ENCODE results near the gene MICU1.

Gene MICU1

GRCh38 chr10:72344932-72345331 is 280.9 kb downstream of the MICU1 start:
- TF ChIP-seq, protein P1, sequence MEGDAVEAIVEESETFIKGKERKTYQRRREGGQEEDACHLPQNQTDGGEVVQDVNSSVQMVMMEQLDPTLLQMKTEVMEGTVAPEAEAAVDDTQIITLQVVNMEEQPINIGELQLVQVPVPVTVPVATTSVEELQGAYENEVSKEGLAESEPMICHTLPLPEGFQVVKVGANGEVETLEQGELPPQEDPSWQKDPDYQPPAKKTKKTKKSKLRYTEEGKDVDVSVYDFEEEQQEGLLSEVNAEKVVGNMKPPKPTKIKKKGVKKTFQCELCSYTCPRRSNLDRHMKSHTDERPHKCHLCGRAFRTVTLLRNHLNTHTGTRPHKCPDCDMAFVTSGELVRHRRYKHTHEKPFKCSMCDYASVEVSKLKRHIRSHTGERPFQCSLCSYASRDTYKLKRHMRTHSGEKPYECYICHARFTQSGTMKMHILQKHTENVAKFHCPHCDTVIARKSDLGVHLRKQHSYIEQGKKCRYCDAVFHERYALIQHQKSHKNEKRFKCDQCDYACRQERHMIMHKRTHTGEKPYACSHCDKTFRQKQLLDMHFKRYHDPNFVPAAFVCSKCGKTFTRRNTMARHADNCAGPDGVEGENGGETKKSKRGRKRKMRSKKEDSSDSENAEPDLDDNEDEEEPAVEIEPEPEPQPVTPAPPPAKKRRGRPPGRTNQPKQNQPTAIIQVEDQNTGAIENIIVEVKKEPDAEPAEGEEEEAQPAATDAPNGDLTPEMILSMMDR (IDR thresholded peaks at IDR 0.05; ENCODE audit: poor library complexity, severe bottlenecking), result no peak
- no peak overlapping the region for H3K27ac ChIP-seq (ENCODE audit: poor library complexity, severe bottlenecking)
- DNase-seq (ENCODE audit: low spot score), result no peak
- no peak overlapping the region for H3K4me3 ChIP-seq (ENCODE audit: severe bottlenecking)
- no peak for ATAC-seq (ENCODE audit: low read depth)
- no peaks in the 10 kb centered on the region for H3K9me3 ChIP-seq (ENCODE audit: severe bottlenecking)
- H3K36me3 ChIP-seq (ENCODE audit: low read depth), result peaks cover 45% of the 10 kb centered on the region
- no peaks in the 10 kb centered on the region for H3K27me3 ChIP-seq (ENCODE audit: insufficient read depth, poor library complexity, severe bottlenecking)
- H3K4me1 ChIP-seq (ENCODE audit: insufficient read depth, poor library complexity, severe bottlenecking), result no peaks in the 10 kb centered on the region

DNA sequence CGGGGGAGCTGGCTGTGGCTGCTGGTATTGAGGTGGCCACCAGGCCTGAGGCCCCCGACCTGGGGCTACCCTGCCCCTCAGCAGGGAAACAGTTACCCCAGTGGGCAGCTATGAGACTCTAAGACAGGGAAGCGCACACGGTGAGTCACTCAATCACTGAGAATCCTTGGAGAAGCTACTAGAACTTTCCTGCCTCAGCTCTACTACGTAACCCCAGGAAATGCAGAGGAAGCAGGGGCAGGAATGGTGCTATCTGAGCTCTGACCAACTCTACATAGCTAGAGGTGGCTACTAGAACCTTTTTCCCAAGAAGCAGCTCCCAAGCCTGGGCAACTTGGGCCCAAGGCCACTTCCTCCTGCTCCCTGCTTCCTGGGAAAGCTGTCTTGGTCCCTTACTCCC is 283.0 kb downstream of the MICU1 start:
- H3K36me3 ChIP-seq (ENCODE audit: low read depth), result peaks cover 40% of the 10 kb centered on the region
- no peaks in the 10 kb centered on the region for H3K27me3 ChIP-seq (ENCODE audit: insufficient read depth, poor library complexity, severe bottlenecking)
- TF ChIP-seq, protein P1 (IDR thresholded peaks at IDR 0.05; ENCODE audit: poor library complexity, severe bottlenecking), result no peak
- no peaks in the 10 kb centered on the region for H3K9me3 ChIP-seq (ENCODE audit: severe bottlenecking)
- H3K4me1 ChIP-seq (ENCODE audit: insufficient read depth, poor library complexity, severe bottlenecking), result peaks cover 2% of the 10 kb centered on the region
- DNase-seq (ENCODE audit: low spot score), result no peak
- no peak overlapping the region for H3K27ac ChIP-seq (ENCODE audit: poor library complexity, severe bottlenecking)
- peak; percentile 4; the same call in 1 of the 3 replicates for ATAC-seq (ENCODE audit: low read depth)
- no peak overlapping the region for H3K4me3 ChIP-seq (ENCODE audit: severe bottlenecking)

DNA sequence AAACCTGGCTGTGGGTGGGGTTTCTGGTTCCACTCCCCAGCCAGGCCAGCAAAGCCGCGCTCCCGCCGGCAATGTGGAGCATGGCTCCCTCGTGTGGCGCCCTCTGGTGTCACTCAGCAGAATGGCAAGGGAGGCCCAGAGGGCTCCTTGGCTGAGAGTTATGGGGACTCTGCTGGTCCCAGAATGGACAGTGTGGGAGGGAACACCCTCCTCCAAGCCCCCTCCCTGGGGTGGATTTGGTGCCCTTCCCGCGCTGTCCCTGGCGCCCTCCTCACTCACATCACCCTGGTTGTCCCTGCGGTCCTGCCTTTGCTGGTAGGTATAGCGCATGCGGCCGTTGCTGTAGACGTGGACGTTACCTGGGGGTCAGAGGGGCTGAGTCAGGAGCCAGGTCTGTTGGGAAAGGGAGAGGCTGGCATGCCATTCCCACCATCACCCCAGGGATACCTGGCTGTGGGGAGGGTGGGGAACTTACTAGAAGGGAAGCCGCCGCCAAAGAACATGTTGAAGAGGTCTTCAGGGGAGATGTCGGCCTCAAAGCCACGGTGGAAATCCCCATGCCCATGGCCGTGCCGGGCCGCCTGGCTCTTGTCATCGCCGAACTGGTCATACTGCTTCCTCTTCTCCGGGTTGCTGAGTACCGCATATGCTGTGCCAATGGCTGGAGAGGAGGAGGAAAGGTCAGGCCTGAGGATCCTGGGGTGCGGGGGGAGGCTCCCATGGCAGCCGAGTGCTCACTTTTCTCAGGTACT is 285.2 kb downstream of the MICU1 start:
- H3K36me3 ChIP-seq (ENCODE audit: low read depth), result peaks cover 48% of the 10 kb centered on the region
- peak overlapping the region; percentile 99 for H3K27ac ChIP-seq (ENCODE audit: poor library complexity, severe bottlenecking)
- ATAC-seq (ENCODE audit: low read depth) (0 out of 3 replicates have a peak, but pooled peaks have one; percentile 11), DNase-seq (ENCODE audit: low spot score) (no peak)
- H3K4me3 ChIP-seq (ENCODE audit: severe bottlenecking), result no peak overlapping the region
- TF ChIP-seq, protein P1 (IDR thresholded peaks at IDR 0.05; ENCODE audit: poor library complexity, severe bottlenecking), result peak; percentile 90
- no peaks in the 10 kb centered on the region for H3K9me3 ChIP-seq (ENCODE audit: severe bottlenecking)
- peaks cover 7% of the 10 kb centered on the region for H3K4me1 ChIP-seq (ENCODE audit: insufficient read depth, poor library complexity, severe bottlenecking)
- no peaks in the 10 kb centered on the region for H3K27me3 ChIP-seq (ENCODE audit: insufficient read depth, poor library complexity, severe bottlenecking)

- H3K4me3 ChIP-seq (ENCODE audit: severe bottlenecking), result no peak overlapping the region
- H3K9me3 ChIP-seq (ENCODE audit: severe bottlenecking), result no peaks in the 10 kb centered on the region
- DNase-seq (ENCODE audit: low spot score) (no peak), ATAC-seq (ENCODE audit: low read depth) (no peak)
- peak overlapping the region; percentile 99 for H3K27ac ChIP-seq (ENCODE audit: poor library complexity, severe bottlenecking)
- peaks cover 45% of the 10 kb centered on the region for H3K36me3 ChIP-seq (ENCODE audit: low read depth)
- H3K4me1 ChIP-seq (ENCODE audit: insufficient read depth, poor library complexity, severe bottlenecking), result peaks cover 25% of the 10 kb centered on the region
- H3K27me3 ChIP-seq (ENCODE audit: insufficient read depth, poor library complexity, severe bottlenecking), result no peaks in the 10 kb centered on the region
- TF ChIP-seq, protein P1 (IDR thresholded peaks at IDR 0.05; ENCODE audit: poor library complexity, severe bottlenecking), result no peak
Observed at GRCh38 chr10:72338180-72338579, 287.7 kb downstream of the MICU1 start.

DNA sequence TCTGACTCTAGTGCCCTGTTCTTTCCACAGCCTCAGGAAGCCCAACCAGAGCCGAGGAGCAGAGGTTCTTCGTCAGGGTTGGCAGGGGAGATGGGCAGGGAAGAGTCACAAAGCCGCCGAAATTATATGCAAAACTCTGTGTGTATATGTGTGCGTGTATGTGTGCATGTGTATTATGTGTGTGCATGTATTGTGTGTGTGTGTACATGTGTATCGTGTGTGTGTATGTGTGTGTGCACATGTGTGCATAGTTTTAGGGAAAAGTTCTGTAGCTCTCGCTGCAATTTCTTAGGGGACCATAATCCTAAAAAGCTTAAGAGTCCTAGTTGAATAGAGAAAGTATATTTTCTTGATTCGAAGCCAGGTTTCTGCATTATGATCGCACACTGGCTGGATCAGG is 288.2 kb downstream of the MICU1 start:
- TF ChIP-seq, protein P1 (IDR thresholded peaks at IDR 0.05; ENCODE audit: poor library complexity, severe bottlenecking), result no peak
- Histone ChIP-seq H3K27ac (ENCODE audit: poor library complexity, severe bottlenecking) (peak overlapping the region; percentile 99), H3K4me1 (ENCODE audit: insufficient read depth, poor library complexity, severe bottlenecking) (peaks cover 29% of the 10 kb centered on the region), H3K9me3 (ENCODE audit: severe bottlenecking) (no peaks in the 10 kb centered on the region), H3K27me3 (ENCODE audit: insufficient read depth, poor library complexity, severe bottlenecking) (no peaks in the 10 kb centered on the region), H3K36me3 (ENCODE audit: low read depth) (peaks cover 43% of the 10 kb centered on the region), H3K4me3 (ENCODE audit: severe bottlenecking) (no peak overlapping the region)
- ATAC-seq (ENCODE audit: low read depth), result no peak
- DNase-seq (ENCODE audit: low spot score), result no peak
